ENCODE data around the gene PGAP1. TPM values are rescaled to one million over a fixed set of nuclear protein-coding genes. Genes with fewer than 3 reads are reported as not detected.

Gene PGAP1
- total and polyA plus RNA-seq, 12 donors = 0.99 to 9.8 (median 5.6) TPM

- H3K4me3 ChIP-seq = no peak overlapping the region
- ATAC-seq (no peak), DNase-seq (no peak)
- no peaks in the 10 kb centered on the region for H3K27me3 ChIP-seq
- TF ChIP-seq, protein P1, sequence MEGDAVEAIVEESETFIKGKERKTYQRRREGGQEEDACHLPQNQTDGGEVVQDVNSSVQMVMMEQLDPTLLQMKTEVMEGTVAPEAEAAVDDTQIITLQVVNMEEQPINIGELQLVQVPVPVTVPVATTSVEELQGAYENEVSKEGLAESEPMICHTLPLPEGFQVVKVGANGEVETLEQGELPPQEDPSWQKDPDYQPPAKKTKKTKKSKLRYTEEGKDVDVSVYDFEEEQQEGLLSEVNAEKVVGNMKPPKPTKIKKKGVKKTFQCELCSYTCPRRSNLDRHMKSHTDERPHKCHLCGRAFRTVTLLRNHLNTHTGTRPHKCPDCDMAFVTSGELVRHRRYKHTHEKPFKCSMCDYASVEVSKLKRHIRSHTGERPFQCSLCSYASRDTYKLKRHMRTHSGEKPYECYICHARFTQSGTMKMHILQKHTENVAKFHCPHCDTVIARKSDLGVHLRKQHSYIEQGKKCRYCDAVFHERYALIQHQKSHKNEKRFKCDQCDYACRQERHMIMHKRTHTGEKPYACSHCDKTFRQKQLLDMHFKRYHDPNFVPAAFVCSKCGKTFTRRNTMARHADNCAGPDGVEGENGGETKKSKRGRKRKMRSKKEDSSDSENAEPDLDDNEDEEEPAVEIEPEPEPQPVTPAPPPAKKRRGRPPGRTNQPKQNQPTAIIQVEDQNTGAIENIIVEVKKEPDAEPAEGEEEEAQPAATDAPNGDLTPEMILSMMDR (IDR thresholded peaks at IDR 0.05) = no peak
- peaks cover 0 to 6% (median 0%) of the 10 kb centered on the region in 11 donors for H3K9me3 ChIP-seq
- 96% methylated on average over 1 of the region's 1 CpG for WGBS, 2 donors
- peaks cover 0 to 96% (median 19%) of the 10 kb centered on the region in 9 donors for H3K36me3 ChIP-seq
- H3K27ac ChIP-seq = no peak overlapping the region
- intact Hi-C loops (cut with DNase I) = no loop called here
- H3K4me1 ChIP-seq = no peaks in the 10 kb centered on the region
These were observed 50.1 kb downstream of the PGAP1 start for GRCh38 chr2:196876364-196876763.

- 95 to 98% methylated on average over 1 of the region's 1 CpG for WGBS, 2 donors
These were observed 51.1 kb downstream of the PGAP1 start for GRCh38 chr2:196875414-196875813.

GRCh38 chr2:196873511-196873910 is 53.0 kb downstream of the PGAP1 start:
- Histone ChIP-seq H3K9me3 (no peaks in the 10 kb centered on the region), H3K27me3 (no peaks in the 10 kb centered on the region), H3K36me3 (peaks cover 0 to 92% (median 11%) of the 10 kb centered on the region in 9 donors), H3K4me1 (no peaks in the 10 kb centered on the region), H3K27ac (no peak overlapping the region), H3K4me3 (no peak overlapping the region)
- TF ChIP-seq, protein P1 (IDR thresholded peaks at IDR 0.05) = no peak
- no peak for DNase-seq
- no peak for ATAC-seq
- intact Hi-C loops (cut with DNase I) = no loop called here
- WGBS, 2 donors = 94 to 98% methylated on average over 1 of the region's 1 CpG

More at GRCh38 chr2:196875414-196875813, 51.1 kb downstream of the PGAP1 start:
- Histone ChIP-seq H3K4me3 (no peak overlapping the region), H3K4me1 (no peaks in the 10 kb centered on the region), H3K27me3 (no peaks in the 10 kb centered on the region), H3K9me3 (no peaks in the 10 kb centered on the region), H3K27ac (no peak overlapping the region), H3K36me3 (peaks cover 0 to 95% (median 19%) of the 10 kb centered on the region in 9 donors)
- no peak for ATAC-seq
- TF ChIP-seq, protein P1 (IDR thresholded peaks at IDR 0.05) = no peak
- no peak for DNase-seq
- intact Hi-C loops (cut with DNase I) = no loop called here

DNA sequence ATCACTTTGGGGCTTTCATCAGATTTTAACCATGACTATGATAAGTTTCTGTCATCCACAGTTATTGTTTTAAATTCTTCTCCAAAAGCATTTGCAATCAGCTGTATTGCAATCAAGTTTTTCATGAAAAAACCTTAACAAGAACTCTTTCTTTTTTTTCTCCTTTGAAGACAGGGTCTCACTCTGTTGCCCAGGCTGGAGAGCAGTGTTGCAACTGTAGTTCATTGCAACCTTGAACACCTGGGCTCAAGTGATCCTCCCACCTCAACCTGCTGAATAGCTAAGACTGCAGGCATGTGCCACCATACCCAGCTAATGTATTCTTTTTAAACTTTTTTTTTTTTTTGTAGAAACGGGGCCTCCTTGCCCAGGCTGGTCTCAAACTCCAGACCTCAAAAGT is 71.9 kb downstream of the PGAP1 start:
- intact Hi-C loops (cut with DNase I) = loop anchor here in 1 of 10 donors (5.0 kb wide), 1 partner anchor 573 kb away; no protein-coding TSS in a partner anchor
- Histone ChIP-seq H3K36me3 (peaks cover 0 to 18% (median 10%) of the 10 kb centered on the region in 9 donors), H3K27me3 (no peaks in the 10 kb centered on the region), H3K4me3 (no peak overlapping the region), H3K4me1 (no peaks in the 10 kb centered on the region), H3K9me3 (peaks cover 0 to 14% (median 10%) of the 10 kb centered on the region in 11 donors), H3K27ac (no peak overlapping the region)
- 97% methylated on average over 1 of the region's 1 CpG for WGBS, 2 donors
- TF ChIP-seq, protein P1 (IDR thresholded peaks at IDR 0.05) = no peak
- DNase-seq (no peak), ATAC-seq (no peak)
